Endothelial cell of umbilical vein (primary cell): ENCODE measurements around the gene GLUD2. TPM values are rescaled to one million over a fixed set of nuclear protein-coding genes. Genes with fewer than 3 reads are reported as not detected.

Source experiments
- BruUV-seq: library from RNA; stranded (reverse); fragments of 400-500 nt; replicated peaks from 2 replicates; lab custom pipeline; 2021; lab: Mats Ljungman, UMichigan
- CTCF ChIA-PET: fragments of 300-600, 350-600 bp; sonication (Branson Sonifier 250); formaldehyde crosslinking; loops from one replicate; lab custom pipeline; 2021; ENCODE audit warnings: antibody characterized with exemption, inconsistent platforms; lab: Charles Lee
- POLR2A ChIA-PET: fragments of 300-600, 350-600 bp; sonication (Branson Sonifier 250); formaldehyde crosslinking; loops from one replicate; lab custom pipeline; 2021; ENCODE audit warnings: antibody characterized with exemption, inconsistent platforms; lab: Charles Lee
- DNase-seq: peaks from one replicate; pipeline ENCODE4 v3.0.0-alpha.2; 2011; ENCODE audit warnings: low read depth, low spot score
- FAIRE-seq: peaks from 2 replicates; lab custom pipeline; 2011; peaks lifted over from hg19 to GRCh38; lab: Jason Lieb, UNC
- H2AFZ ChIP-seq: 2 replicates; pipeline ENCODE4 v1.6.0; 2012; ENCODE audit warnings: low read depth, low read length, control low read depth, inconsistent platforms
- H3K27ac ChIP-seq: 2 replicates; pipeline ENCODE4 v1.5.1; 2011; ENCODE audit warnings: low read depth, mild to moderate bottlenecking, control low read depth, low read length, moderate library complexity; ENCODE audit not compliant: insufficient read depth
- H3K27me3 ChIP-seq, 2 experiments: 2 replicates each; pipeline versions ENCODE4 v1.6.0 to v1.6.1; 2011; ENCODE audit warnings: low read length in 2 of 2, mixed read lengths in 1 of 2; ENCODE audit not compliant: control insufficient read depth in 2 of 2, insufficient read depth in 2 of 2
- H3K36me3 ChIP-seq, 2 experiments: 2 replicates in 1 of 2; 3 replicates in 1 of 2; pipeline ENCODE4 v1.5.1; 2011; ENCODE audit warnings: low read length in 2 of 2, mild to moderate bottlenecking in 1 of 2, moderate library complexity in 1 of 2; ENCODE audit not compliant: control insufficient read depth in 2 of 2, insufficient read depth in 2 of 2; ENCODE audit errors: extremely low read depth in 1 of 2
- H3K4me1 ChIP-seq: 3 replicates; pipeline ENCODE4 v1.5.1; 2011; ENCODE audit warnings: mild to moderate bottlenecking, low read length; ENCODE audit not compliant: control insufficient read depth, insufficient read depth; ENCODE audit errors: extremely low read depth
- H3K4me2 ChIP-seq: 2 replicates; pipeline ENCODE4 v1.6.1; 2011; ENCODE audit warnings: low read length, control low read depth, mixed read lengths; ENCODE audit not compliant: insufficient read depth
- H3K4me3 ChIP-seq, 3 experiments: fragments of 200-600 bp in 1 of 3; sonication (generic), shearing (Covaris generic) in 1 of 3; replicated peaks in 1 of 3; 2 replicates each; pipeline ENCODE4 v1.5.1; 2011 to 2016; ENCODE audit warnings: control low read depth in 3 of 3, low read length in 3 of 3, mild to moderate bottlenecking in 2 of 3, inconsistent platforms in 1 of 3, low read depth in 1 of 3, moderate library complexity in 1 of 3; ENCODE audit not compliant: insufficient read depth in 1 of 3
- H3K79me2 ChIP-seq: 2 replicates; pipeline ENCODE4 v1.6.0; 2012; ENCODE audit warnings: low read length, inconsistent platforms; ENCODE audit not compliant: control insufficient read depth, insufficient read depth
- H3K9ac ChIP-seq: replicated peaks from 2 replicates; pipeline ENCODE3; 2011; ENCODE audit warnings: low read length, control low read depth; ENCODE audit not compliant: insufficient read depth; ENCODE audit errors: extremely low read depth
- H3K9me1 ChIP-seq: replicated peaks from 3 replicates; pipeline ENCODE4 v1.6.0; 2011; ENCODE audit warnings: mild to moderate bottlenecking, low read length; ENCODE audit not compliant: control insufficient read depth, insufficient read depth; ENCODE audit errors: extremely low read depth
- H3K9me3 ChIP-seq: replicated peaks from 2 replicates; pipeline ENCODE4 v1.5.1; 2012; ENCODE audit warnings: low read length, inconsistent platforms; ENCODE audit not compliant: control insufficient read depth, insufficient read depth
- H4K20me1 ChIP-seq: replicated peaks from 2 replicates; pipeline ENCODE3; 2011; ENCODE audit warnings: mild to moderate bottlenecking, low read length; ENCODE audit not compliant: control insufficient read depth, insufficient read depth; ENCODE audit errors: extremely low read depth
- EZH2 ChIP-seq: IDR thresholded peaks from 2 replicates; pipeline ENCODE4 v1.6.1; 2012; ENCODE audit warnings: borderline replicate concordance, low read depth, mild to moderate bottlenecking, moderate library complexity, low read length, inconsistent platforms; ENCODE audit not compliant: severe bottlenecking
- FOS ChIP-seq: IDR thresholded peaks from 2 replicates; pipeline ENCODE4 v1.6.1; 2011; ENCODE audit warnings: mild to moderate bottlenecking, low read length, moderate library complexity, borderline replicate concordance; ENCODE audit not compliant: insufficient read depth
- GATA2 ChIP-seq: IDR thresholded peaks from 2 replicates; pipeline ENCODE4 v1.7.0; 2011; ENCODE audit warnings: low read depth, mild to moderate bottlenecking, moderate library complexity, mixed read lengths, low read length; ENCODE audit not compliant: insufficient read length, insufficient read depth
- JUN ChIP-seq: IDR thresholded peaks from 2 replicates; pipeline ENCODE4 v1.6.1; 2011; ENCODE audit warnings: borderline replicate concordance, low read depth; ENCODE audit not compliant: insufficient read length, insufficient read depth
- MYC ChIP-seq: IDR thresholded peaks from one replicate; pipeline ENCODE4 v1.6.1; 2011; ENCODE audit warnings: mild to moderate bottlenecking, low read depth, low read length
- POLR2A ChIP-seq: IDR thresholded peaks from 2 replicates; pipeline ENCODE4 v1.6.1; 2012; ENCODE audit warnings: low read depth, mild to moderate bottlenecking, control low read depth, low read length
- POLR2AphosphoS5 ChIP-seq: IDR thresholded peaks from 2 replicates; pipeline ENCODE4 v1.6.1; 2012; ENCODE audit warnings: low read depth, mild to moderate bottlenecking, control low read depth, low read length, moderate library complexity; ENCODE audit not compliant: insufficient read depth
- dilution Hi-C: fragments of 300-500 bp; cut with MboI; formaldehyde crosslinking; loops from one replicate; pipeline ENCODE4 v1.15.0; 2019; ENCODE audit warnings: low sequenced_read_pairs; ENCODE audit not compliant: extremely low pct_ligation_motif_present
- intact Hi-C: fragments of 100-400 bp; cut with micrococcal nuclease; formaldehyde crosslinking; loops from one replicate; pipeline ENCODE4 v1.10.0; 2022
- polyA plus RNA-seq, 4 experiments: library from polyadenylated mRNA; depleted of rRNA in 3 of 4; stranded (reverse) in 3 of 4; unstranded in 1 of 4; fragments of >200 nt; gene quantifications; 2 replicates each; pipeline versions ENCODE4 v1.2.1 to v1.2.3, GENCODE V29; 2011 to 2012; ENCODE audit warnings: missing spikeins in 1 of 4
- total RNA-seq: library from RNA; stranded (reverse); gene quantifications from 2 replicates; pipeline ENCODE4 v1.2.3, GENCODE V29; 2021
- TF ChIP-seq, protein P1 (sequence below): IDR thresholded peaks from 2 replicates; pipeline ENCODE4 v1.6.1; 2011; ENCODE audit not compliant: insufficient read depth, insufficient read length
- TF ChIP-seq, protein P2 (sequence below), 2 donors: IDR thresholded peaks; 1 replicate in 1 of 2; 2 replicates in 1 of 2; pipeline ENCODE4 v1.5.1; 2011; ENCODE audit warnings: low read length in 2 of 2, mild to moderate bottlenecking in 2 of 2, moderate library complexity in 2 of 2, control low read depth in 1 of 2, inconsistent platforms in 1 of 2, low read depth in 1 of 2; ENCODE audit not compliant: insufficient read depth in 1 of 2; ENCODE audit errors: extremely low read depth in 1 of 2

Gene GLUD2
- total and polyA plus RNA-seq, 2 donors (not counting 3 experiments of a cell fraction or from before 2014, with no cell fraction given) = 0.19 to 0.33 TPM

DNA sequence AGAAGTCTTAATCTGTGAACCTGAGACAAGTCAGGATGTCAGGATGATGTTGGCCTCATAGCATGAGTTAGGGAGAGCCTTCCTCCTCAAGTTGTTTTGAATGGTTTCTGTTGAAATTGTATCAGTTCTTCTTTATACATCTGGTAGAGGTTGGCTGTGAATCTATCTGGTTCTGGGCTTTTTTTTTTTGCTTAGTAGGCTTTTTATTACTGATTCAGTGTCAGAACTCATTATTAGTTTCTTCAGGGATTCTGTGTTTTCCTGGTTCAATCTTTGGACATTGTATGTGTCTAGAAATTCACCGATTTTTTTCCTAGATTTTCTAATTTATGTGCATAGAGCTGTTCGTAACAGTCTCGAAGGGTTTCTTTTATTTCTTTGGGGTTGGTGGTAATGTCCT, 14.9 kb downstream of the GLUD2 start:
- Histone ChIP-seq H3K4me1 (no peaks in the 10 kb centered on the region), H3K27me3 (no peaks in the 10 kb centered on the region), H3K27ac (no peak overlapping the region), H4K20me1 (no peaks in the 10 kb centered on the region), H3K9me1 (no peaks in the 10 kb centered on the region), H3K9me3 (no peaks in the 10 kb centered on the region), H3K36me3 (no peaks in the 10 kb centered on the region), H3K4me3 (no peak overlapping the region), H3K4me2 (no peak overlapping the region), H3K79me2 (no peaks in the 10 kb centered on the region), H2AFZ (no peak overlapping the region), H3K9ac (no peak overlapping the region)
- ChIA-PET CTCF (no interaction called here), POLR2A (no interaction called here)
- DNase-seq (no peak), FAIRE-seq (no peak)
- dilution Hi-C loops = no loop called here
- intact Hi-C loops = no loop called here
- TF ChIP-seq EZH2 (no peak), GATA2 (no peak), JUN (no peak), POLR2A (no peak), POLR2AphosphoS5 (no peak), MYC (no peak), FOS (no peak)
- TF ChIP-seq, protein P1, sequence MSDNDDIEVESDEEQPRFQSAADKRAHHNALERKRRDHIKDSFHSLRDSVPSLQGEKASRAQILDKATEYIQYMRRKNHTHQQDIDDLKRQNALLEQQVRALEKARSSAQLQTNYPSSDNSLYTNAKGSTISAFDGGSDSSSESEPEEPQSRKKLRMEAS = no peak
- TF ChIP-seq, protein P2, sequence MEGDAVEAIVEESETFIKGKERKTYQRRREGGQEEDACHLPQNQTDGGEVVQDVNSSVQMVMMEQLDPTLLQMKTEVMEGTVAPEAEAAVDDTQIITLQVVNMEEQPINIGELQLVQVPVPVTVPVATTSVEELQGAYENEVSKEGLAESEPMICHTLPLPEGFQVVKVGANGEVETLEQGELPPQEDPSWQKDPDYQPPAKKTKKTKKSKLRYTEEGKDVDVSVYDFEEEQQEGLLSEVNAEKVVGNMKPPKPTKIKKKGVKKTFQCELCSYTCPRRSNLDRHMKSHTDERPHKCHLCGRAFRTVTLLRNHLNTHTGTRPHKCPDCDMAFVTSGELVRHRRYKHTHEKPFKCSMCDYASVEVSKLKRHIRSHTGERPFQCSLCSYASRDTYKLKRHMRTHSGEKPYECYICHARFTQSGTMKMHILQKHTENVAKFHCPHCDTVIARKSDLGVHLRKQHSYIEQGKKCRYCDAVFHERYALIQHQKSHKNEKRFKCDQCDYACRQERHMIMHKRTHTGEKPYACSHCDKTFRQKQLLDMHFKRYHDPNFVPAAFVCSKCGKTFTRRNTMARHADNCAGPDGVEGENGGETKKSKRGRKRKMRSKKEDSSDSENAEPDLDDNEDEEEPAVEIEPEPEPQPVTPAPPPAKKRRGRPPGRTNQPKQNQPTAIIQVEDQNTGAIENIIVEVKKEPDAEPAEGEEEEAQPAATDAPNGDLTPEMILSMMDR (IDR thresholded peaks at IDR 0.05; ENCODE audit: extremely low read depth in 1 of 2, insufficient read depth in 1 of 2, low read depth in 1 of 2, low read length in 2 of 2) = no peak
- BruUV-seq = no TSS peak
